ENCODE measurements around the gene BMP15.

DNA sequence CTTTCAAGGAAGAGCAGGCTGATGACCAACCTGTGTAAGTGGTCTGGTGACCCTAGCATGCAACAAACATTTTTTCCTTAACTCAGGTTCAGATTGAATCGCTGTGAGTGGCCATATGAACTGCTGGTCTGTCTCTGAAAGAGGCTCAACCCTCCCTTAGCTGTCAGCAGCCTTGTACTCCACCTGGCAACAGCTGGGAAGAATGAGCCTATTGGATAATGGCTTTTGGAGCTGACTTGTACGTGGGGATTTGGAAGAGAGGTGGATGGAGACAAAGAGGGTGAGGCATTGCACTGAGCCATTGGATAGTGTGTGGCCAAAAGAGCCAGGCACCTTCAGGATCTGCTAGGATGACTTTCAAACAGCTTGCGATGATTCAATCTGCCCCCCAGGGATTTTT, 35.7 kb upstream of the BMP15 start:
- TF ChIP-seq, protein P1, sequence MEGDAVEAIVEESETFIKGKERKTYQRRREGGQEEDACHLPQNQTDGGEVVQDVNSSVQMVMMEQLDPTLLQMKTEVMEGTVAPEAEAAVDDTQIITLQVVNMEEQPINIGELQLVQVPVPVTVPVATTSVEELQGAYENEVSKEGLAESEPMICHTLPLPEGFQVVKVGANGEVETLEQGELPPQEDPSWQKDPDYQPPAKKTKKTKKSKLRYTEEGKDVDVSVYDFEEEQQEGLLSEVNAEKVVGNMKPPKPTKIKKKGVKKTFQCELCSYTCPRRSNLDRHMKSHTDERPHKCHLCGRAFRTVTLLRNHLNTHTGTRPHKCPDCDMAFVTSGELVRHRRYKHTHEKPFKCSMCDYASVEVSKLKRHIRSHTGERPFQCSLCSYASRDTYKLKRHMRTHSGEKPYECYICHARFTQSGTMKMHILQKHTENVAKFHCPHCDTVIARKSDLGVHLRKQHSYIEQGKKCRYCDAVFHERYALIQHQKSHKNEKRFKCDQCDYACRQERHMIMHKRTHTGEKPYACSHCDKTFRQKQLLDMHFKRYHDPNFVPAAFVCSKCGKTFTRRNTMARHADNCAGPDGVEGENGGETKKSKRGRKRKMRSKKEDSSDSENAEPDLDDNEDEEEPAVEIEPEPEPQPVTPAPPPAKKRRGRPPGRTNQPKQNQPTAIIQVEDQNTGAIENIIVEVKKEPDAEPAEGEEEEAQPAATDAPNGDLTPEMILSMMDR (IDR thresholded peaks at IDR 0.05): no peak
- no peak for TF ChIP-seq POLR2A (IDR thresholded peaks at IDR 0.05)

Data from right lobe of liver (tissue), 4 donors.